Measurements from ENCODE around the gene ADCY10. TPM values are rescaled to one million over a fixed set of nuclear protein-coding genes. Genes with fewer than 3 reads are reported as not detected.

Gene ADCY10
- total and polyA plus RNA-seq, 9 of the 15 experiments (the other 6 are each of a cell fraction or from before 2014, with no cell fraction given) = 0.08 to 0.86 (median 0.22) TPM

GRCh38 chr1:167832693-167833092, 81.2 kb downstream of the ADCY10 start (continued):
- peak; percentile 53 to 54 (median 53) for TF ChIP-seq CTCF (IDR thresholded peaks at IDR 0.05 in 2 of 3, conservative IDR thresholded peaks at IDR 0.05 in 1 of 3; ENCODE audit: insufficient read depth in 2 of 3, low read depth in 1 of 3, low read length in 3 of 3)
- TF ChIP-seq ZNF316 (IDR thresholded peaks at IDR 0.05) = 0 out of 2 replicates have a peak, but pooled peaks have one; percentile 29
- TF ChIP-seq SMAD3 (CRISPR knock-in tag; conservative IDR thresholded peaks at IDR 0.05) = no peak
- no peak for TF ChIP-seq PCBP2 (IDR thresholded peaks at IDR 0.05; ENCODE audit: low read depth, low read length, poor library complexity, severe bottlenecking)
- no peak for TF ChIP-seq HMG20A (CRISPR knock-in tag; conservative IDR thresholded peaks at IDR 0.05)
- TF ChIP-seq C11orf30 (IDR thresholded peaks at IDR 0.05; ENCODE audit: low read depth) = peak; percentile 7; the same call in 1 of the 2 replicates
- TF ChIP-seq ZNF436 (CRISPR knock-in tag; IDR thresholded peaks at IDR 0.05) = no peak
- TF ChIP-seq CSDE1 (IDR thresholded peaks at IDR 0.05) = no peak
- TF ChIP-seq RAD21 (CRISPR knock-in tag; conservative IDR thresholded peaks at IDR 0.05 in 1 of 2, IDR thresholded peaks at IDR 0.05 in 1 of 2) = peak in 1 of 2 experiments; percentile 63; a peak in 3 of 4 replicates
- 0 out of 2 replicates have a peak, but pooled peaks have one; percentile 9 for TF ChIP-seq ZNF592 (IDR thresholded peaks at IDR 0.05)
